LNCaP clone FGC (cell line): ENCODE data around the gene ZCCHC7.

Experiments used
- DNase-seq: peaks from one replicate; pipeline ENCODE4 v3.0.0-alpha.2; 2011; ENCODE audit warnings: low read depth
- H3K4me3 ChIP-seq: 2 replicates; pipeline ENCODE4 v1.5.1; 2011; ENCODE audit warnings: mild to moderate bottlenecking, low read depth, low read length, control low read depth
- TF ChIP-seq, protein P1 (sequence below): IDR thresholded peaks from 2 replicates; pipeline ENCODE4 v1.5.1; 2012; ENCODE audit warnings: mild to moderate bottlenecking; ENCODE audit not compliant: control insufficient read depth, insufficient read depth; ENCODE audit errors: extremely low read depth

ZCCHC7 gene

DNA sequence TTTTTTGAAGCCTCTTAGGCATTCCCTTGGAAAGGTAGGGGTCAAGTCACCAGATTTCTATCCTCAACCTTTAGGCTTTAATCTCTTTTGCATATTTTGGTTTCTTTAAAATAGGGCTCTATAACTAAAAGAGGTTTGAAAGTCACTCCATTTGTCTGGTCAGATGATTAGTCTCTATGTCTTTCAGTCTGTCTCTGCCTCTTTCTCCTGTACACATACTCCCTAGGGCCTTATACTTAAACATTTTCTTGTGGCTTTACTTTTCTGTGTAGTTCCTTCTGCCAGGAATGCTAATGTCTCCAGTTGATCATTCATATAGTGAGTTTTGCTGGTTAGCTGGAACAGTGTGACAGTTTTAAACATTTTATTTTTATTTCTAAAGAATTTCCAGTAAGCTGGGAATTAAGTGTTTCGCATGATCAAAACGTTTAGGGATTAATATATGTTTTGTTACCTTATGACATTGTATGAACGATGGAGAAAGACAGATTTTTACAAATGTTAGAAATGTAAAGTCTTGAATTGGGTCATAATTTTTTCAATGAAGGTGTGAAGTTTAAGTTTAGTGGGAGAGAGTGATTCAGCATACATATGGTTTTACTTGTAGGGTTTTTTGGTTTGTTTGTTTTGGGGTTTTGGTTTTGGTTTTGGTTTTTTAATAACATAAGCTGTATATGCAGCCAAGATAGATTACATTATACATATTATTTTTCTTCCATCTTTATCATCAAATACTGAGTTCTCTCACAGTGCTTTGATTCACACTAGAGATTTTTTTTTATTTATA is 90.6 kb downstream of the ZCCHC7 start:
- TF ChIP-seq, protein P1, sequence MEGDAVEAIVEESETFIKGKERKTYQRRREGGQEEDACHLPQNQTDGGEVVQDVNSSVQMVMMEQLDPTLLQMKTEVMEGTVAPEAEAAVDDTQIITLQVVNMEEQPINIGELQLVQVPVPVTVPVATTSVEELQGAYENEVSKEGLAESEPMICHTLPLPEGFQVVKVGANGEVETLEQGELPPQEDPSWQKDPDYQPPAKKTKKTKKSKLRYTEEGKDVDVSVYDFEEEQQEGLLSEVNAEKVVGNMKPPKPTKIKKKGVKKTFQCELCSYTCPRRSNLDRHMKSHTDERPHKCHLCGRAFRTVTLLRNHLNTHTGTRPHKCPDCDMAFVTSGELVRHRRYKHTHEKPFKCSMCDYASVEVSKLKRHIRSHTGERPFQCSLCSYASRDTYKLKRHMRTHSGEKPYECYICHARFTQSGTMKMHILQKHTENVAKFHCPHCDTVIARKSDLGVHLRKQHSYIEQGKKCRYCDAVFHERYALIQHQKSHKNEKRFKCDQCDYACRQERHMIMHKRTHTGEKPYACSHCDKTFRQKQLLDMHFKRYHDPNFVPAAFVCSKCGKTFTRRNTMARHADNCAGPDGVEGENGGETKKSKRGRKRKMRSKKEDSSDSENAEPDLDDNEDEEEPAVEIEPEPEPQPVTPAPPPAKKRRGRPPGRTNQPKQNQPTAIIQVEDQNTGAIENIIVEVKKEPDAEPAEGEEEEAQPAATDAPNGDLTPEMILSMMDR = no peak
- no peak overlapping the region for H3K4me3 ChIP-seq
- DNase-seq = no peak

DNA sequence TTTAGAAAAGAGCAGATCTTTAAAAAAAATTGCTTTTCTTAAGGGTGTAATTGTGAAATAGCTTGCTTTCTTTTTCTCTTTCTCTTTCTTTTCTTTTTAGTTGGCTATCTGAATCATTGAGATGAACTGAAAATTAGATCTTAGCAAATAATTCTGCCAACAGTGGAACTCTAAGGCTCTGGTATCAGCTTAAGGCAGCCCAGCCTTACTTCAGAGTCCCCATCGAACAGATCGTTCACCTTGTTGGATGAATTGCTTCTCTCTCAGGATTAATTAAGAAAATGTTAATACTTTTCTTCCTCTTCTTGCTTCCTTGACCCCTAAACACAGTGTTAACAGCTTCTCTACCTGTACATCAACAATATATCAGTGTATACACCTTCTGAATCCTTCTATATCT is 92.1 kb downstream of the ZCCHC7 start:
- TF ChIP-seq, protein P1 = no peak
- H3K4me3 ChIP-seq = no peak overlapping the region
- DNase-seq = no peak

DNA sequence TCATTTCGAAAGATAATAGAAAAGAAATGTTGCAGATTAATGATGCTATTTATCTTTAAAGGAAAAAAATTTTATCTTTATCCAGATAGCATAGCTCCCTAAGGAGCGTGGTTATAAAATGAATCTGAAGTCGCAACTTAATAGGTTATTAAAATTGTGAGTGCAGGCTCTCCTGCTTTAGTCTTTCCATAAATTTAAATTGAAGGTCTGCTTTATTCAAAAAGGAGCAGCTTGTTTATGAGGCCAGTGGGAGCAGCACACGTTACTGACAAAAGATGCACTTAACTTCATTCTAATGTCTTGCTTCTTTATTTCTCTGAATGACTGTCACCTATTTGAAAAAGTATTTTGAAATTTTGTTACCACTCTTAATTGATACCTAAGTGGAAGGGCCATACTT is 95.0 kb downstream of the ZCCHC7 start:
- no peak overlapping the region for H3K4me3 ChIP-seq
- no peak for DNase-seq
- TF ChIP-seq, protein P1 = no peak

DNA sequence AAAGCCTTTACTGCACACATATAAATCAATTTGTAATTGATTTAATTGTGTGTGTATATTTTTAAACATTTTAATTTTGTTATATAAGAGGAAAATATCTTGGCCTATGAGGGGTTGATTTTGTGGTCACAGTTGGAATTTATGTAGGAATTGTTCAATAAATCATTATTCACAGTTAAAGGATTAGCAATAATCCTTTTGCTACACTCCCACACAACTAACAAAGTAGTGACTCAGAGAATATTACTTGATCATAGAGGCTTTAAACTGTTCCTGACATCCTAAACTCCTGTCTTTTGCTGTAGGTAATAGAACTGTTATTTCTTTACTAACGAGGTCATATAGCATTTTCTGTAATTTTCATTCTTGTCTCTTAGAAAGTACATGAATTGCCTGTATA is 95.5 kb downstream of the ZCCHC7 start:
- TF ChIP-seq, protein P1 = no peak
- no peak for DNase-seq
- H3K4me3 ChIP-seq = no peak overlapping the region

DNA sequence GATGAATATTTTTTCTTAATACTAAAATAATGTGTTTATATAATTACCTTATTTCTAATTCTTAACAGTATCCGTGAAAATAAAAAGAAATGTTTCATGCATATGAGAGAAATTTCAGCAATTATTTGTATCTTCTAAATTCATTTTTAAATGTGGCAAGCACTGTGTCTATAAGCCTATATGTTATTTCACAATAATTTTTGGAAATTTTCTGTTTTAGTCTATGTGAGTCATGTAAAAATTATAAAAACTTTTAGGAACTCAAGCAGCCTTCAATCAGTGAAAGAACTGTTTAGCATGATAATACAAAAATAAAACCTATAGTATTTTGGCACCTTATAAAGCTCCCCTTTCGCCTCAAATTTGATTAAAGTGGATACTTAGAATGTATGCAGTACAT is 96.8 kb downstream of the ZCCHC7 start:
- no peak for DNase-seq
- TF ChIP-seq, protein P1 = no peak

DNA sequence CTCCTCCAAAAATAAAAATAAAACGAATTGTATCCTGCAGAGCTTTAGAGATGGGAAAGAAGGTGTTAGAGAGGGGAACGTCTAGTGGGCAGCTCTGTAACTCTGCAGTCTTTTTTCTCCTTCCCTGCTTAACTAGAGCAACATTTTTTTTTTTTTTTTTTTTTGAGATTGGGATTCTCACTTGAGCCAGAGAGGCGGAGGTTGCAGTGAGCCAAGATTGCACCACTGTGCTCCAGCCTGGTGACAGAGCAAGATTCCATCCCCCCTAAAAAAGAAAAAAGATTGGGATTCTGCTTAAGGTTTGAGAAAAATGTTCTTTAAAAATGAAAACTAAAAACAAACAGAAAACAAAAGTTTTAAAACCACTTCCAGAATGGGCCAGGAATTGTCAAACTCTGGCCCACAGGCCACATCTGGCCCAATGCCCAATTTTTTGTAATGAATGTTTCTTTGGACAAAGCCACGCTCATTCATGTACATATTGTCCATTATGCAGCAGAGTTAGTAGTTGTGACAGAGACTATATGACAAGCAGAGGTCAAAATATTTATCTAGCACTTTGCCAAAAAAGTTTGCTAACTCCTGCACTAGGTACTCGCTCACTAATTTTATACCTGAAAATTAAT is 98.5 kb downstream of the ZCCHC7 start:
- no peak overlapping the region for H3K4me3 ChIP-seq
- TF ChIP-seq, protein P1 = no peak
- no peak for DNase-seq

More for the DNA sequence above, 96.8 kb downstream of the ZCCHC7 start:
- H3K4me3 ChIP-seq = no peak overlapping the region
